Smooth muscle cell (in vitro differentiated cells): ENCODE measurements around the gene NPPB. TPM values are rescaled to one million over a fixed set of nuclear protein-coding genes. Genes with fewer than 3 reads are reported as not detected.

ENCODE experiments used
- DNase-seq: peaks from one replicate; lab custom pipeline; 2025; ENCODE audit not compliant: unreplicated experiment; lab: John Stamatoyannopoulos, UW
- H2AFZ ChIP-seq: fragments of 200-600 bp; sonication (generic); 2 replicates; pipeline ENCODE4 v1.6.0; 2016; ENCODE audit warnings: antibody characterized with exemption, low read depth, mild to moderate bottlenecking
- H3F3A ChIP-seq: fragments of 200-600 bp; sonication (generic); 2 replicates; pipeline ENCODE4 v1.6.0; 2017; ENCODE audit warnings: antibody characterized with exemption, low read depth
- H3K27ac ChIP-seq: fragments of 200-600 bp; sonication (generic); 2 replicates; pipeline ENCODE4 v1.5.1; 2016; ENCODE audit warnings: low read depth, mild to moderate bottlenecking
- H3K27me3 ChIP-seq: fragments of 200-600 bp; sonication (generic); 2 replicates; pipeline ENCODE4 v1.6.1; 2016; ENCODE audit warnings: low read depth, mild to moderate bottlenecking
- H3K36me3 ChIP-seq: fragments of 200-600 bp; sonication (generic); 2 replicates; pipeline ENCODE4 v1.5.1; 2016; ENCODE audit warnings: low read depth
- H3K4me1 ChIP-seq: fragments of 200-600 bp; sonication (generic); 2 replicates; pipeline ENCODE4 v1.5.1; 2016; ENCODE audit warnings: low read depth
- H3K4me2 ChIP-seq: fragments of 200-600 bp; sonication (generic); 2 replicates; pipeline ENCODE4 v1.6.0; 2016; ENCODE audit warnings: mild to moderate bottlenecking
- H3K4me3 ChIP-seq: fragments of 200-600 bp; sonication (generic); 2 replicates; pipeline ENCODE4 v1.5.1; 2016; ENCODE audit warnings: mild to moderate bottlenecking
- H3K79me2 ChIP-seq: fragments of 200-600 bp; sonication (generic); 2 replicates; pipeline ENCODE4 v1.6.0; 2016; ENCODE audit warnings: low read depth, mild to moderate bottlenecking
- H3K9ac ChIP-seq: fragments of 200-600 bp; sonication (generic); 2 replicates; pipeline ENCODE4 v1.6.0; 2016; ENCODE audit warnings: low read depth
- H3K9me3 ChIP-seq: fragments of 200-600 bp; sonication (generic); replicated peaks from 2 replicates; pipeline ENCODE4 v1.5.1; 2016; ENCODE audit warnings: low read depth
- H4K20me1 ChIP-seq: fragments of 200-600 bp; sonication (generic); 2 replicates; pipeline ENCODE4 v1.6.0; 2016; ENCODE audit warnings: low read depth
- WGBS: methylation state at CpG from one replicate; pipeline ENCODE4 v1.1.7; 2016; ENCODE audit warnings: low lambda C conversion rate; 5-methylcytosine and 5-hydroxymethylcytosine counted together
- polyA plus RNA-seq: library from polyadenylated mRNA; unstranded; fragments of >200 nt; fragmentation: Nextera tagmentation; extraction: Ambion mirVana; gene quantifications from 2 replicates; pipeline ENCODE4 v1.2.1, GENCODE V29; 2016
- total RNA-seq: library from RNA; depleted of rRNA; stranded (reverse); fragments of >200 nt; gene quantifications from 2 replicates; pipeline ENCODE4 v1.2.3, GENCODE V29; 2014
- TF ChIP-seq, protein P1 (sequence below): fragments of 200-600 bp; sonication (generic); IDR thresholded peaks from 2 replicates; pipeline ENCODE4 v1.5.1; 2017; ENCODE audit warnings: borderline replicate concordance, mild to moderate bottlenecking, antibody characterized with exemption; ENCODE audit not compliant: insufficient read depth, poor library complexity, severe bottlenecking

Gene NPPB
- total and polyA plus RNA-seq, 2 experiments from 2014 or later, result 9.5 to 12.2 TPM

DNA sequence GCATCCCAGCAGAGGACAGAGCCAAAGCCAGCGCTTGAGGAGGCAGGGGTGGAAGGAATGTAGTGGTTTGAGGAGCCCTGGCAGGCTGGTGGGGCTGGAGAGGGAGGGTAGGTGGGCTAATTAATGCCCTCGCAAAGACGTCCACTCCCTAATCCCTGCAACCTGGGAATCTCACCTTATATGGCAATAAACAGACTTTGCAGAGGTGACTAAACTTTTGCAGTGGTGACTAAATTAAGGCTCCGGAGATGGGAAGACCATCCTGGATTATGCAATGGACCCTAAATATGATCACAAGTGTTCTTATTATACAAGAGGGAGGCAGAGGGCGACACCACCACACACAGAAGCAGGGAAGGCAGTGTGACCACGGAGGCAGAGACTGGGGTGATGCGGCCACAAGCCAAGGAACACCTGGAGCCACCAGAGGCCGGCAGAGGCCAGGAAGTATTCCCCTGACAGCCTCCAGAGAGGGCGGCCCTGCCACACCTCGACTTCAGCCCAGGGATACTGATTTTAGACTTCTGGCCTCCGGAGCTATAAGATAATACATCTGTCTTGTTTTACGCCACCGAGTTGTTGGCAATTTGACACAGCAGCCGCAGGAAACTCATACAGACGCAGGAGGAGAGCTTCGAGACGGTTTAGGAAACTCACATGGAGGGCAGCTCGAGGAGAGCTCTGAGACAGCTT, 23.1 kb upstream of the NPPB start:
- Histone ChIP-seq H3K4me3 (no peak overlapping the region), H3K9ac (no peak overlapping the region), H3K4me1 (no peaks in the 10 kb centered on the region), H4K20me1 (no peaks in the 10 kb centered on the region), H3F3A (no peaks in the 10 kb centered on the region), H3K79me2 (no peaks in the 10 kb centered on the region), H3K27me3 (no peaks in the 10 kb centered on the region), H2AFZ (no peak overlapping the region), H3K4me2 (no peak overlapping the region), H3K9me3 (no peaks in the 10 kb centered on the region), H3K36me3 (no peaks in the 10 kb centered on the region), H3K27ac (no peak overlapping the region)
- WGBS, result 86% methylated on average over 18 of the region's 18 CpGs
- no peak for DNase-seq
- TF ChIP-seq, protein P1, sequence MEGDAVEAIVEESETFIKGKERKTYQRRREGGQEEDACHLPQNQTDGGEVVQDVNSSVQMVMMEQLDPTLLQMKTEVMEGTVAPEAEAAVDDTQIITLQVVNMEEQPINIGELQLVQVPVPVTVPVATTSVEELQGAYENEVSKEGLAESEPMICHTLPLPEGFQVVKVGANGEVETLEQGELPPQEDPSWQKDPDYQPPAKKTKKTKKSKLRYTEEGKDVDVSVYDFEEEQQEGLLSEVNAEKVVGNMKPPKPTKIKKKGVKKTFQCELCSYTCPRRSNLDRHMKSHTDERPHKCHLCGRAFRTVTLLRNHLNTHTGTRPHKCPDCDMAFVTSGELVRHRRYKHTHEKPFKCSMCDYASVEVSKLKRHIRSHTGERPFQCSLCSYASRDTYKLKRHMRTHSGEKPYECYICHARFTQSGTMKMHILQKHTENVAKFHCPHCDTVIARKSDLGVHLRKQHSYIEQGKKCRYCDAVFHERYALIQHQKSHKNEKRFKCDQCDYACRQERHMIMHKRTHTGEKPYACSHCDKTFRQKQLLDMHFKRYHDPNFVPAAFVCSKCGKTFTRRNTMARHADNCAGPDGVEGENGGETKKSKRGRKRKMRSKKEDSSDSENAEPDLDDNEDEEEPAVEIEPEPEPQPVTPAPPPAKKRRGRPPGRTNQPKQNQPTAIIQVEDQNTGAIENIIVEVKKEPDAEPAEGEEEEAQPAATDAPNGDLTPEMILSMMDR, result no peak

- Histone ChIP-seq H4K20me1 (no peaks in the 10 kb centered on the region), H3K79me2 (no peaks in the 10 kb centered on the region), H3K4me2 (no peak overlapping the region), H3K27ac (no peak overlapping the region), H2AFZ (no peak overlapping the region), H3K4me3 (no peak overlapping the region), H3F3A (no peaks in the 10 kb centered on the region), H3K4me1 (no peaks in the 10 kb centered on the region), H3K9ac (no peak overlapping the region), H3K36me3 (no peaks in the 10 kb centered on the region), H3K27me3 (no peaks in the 10 kb centered on the region), H3K9me3 (no peaks in the 10 kb centered on the region)
- DNase-seq, result no peak
- WGBS, result 65% methylated on average over 10 of the region's 10 CpGs
- TF ChIP-seq, protein P1, result no peak
Measured at GRCh38 chr1:11880911-11881748, 22.4 kb upstream of the NPPB start.

GRCh38 chr1:11880181-11880575, 21.4 kb upstream of the NPPB start:
- Histone ChIP-seq H3K4me1 (no peaks in the 10 kb centered on the region), H4K20me1 (no peaks in the 10 kb centered on the region), H3F3A (no peaks in the 10 kb centered on the region), H3K9me3 (no peaks in the 10 kb centered on the region), H3K9ac (no peak overlapping the region), H3K79me2 (no peaks in the 10 kb centered on the region), H3K27me3 (no peaks in the 10 kb centered on the region), H3K36me3 (no peaks in the 10 kb centered on the region), H2AFZ (no peak overlapping the region), H3K4me3 (no peak overlapping the region), H3K4me2 (no peak overlapping the region), H3K27ac (no peak overlapping the region)
- WGBS, result 85% methylated on average over 12 of the region's 12 CpGs
- DNase-seq, result no peak
- TF ChIP-seq, protein P1, result no peak
